ENCODE data around the gene ERVMER34-1. TPM values are rescaled to one million over a fixed set of nuclear protein-coding genes. Genes with fewer than 3 reads are reported as not detected.

Gene ERVMER34-1
- total and polyA plus RNA-seq, 8 donors: 0.30 to 3.0 (median 0.49) TPM; not detected in 4

DNA sequence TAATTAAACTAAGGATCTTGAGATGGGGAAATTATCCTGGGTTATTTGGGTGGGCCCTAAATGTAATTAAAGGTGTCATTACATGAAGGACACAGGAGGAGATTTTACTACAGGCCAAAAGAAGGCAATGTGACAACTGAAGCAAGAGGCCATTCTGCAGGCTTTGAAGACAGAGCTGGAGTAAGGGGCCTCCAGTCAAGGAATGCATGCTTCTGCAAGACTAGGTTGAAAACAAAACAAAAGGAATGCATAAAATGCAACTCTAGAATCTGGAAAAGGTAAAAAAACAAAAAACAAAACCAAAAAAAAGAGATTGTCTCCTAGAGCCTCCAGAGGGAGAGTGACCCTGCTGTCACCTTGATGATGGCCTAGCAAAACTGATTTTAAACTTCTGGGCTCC is 21.6 kb downstream of the ERVMER34-1 start:
- TF ChIP-seq, protein P1, sequence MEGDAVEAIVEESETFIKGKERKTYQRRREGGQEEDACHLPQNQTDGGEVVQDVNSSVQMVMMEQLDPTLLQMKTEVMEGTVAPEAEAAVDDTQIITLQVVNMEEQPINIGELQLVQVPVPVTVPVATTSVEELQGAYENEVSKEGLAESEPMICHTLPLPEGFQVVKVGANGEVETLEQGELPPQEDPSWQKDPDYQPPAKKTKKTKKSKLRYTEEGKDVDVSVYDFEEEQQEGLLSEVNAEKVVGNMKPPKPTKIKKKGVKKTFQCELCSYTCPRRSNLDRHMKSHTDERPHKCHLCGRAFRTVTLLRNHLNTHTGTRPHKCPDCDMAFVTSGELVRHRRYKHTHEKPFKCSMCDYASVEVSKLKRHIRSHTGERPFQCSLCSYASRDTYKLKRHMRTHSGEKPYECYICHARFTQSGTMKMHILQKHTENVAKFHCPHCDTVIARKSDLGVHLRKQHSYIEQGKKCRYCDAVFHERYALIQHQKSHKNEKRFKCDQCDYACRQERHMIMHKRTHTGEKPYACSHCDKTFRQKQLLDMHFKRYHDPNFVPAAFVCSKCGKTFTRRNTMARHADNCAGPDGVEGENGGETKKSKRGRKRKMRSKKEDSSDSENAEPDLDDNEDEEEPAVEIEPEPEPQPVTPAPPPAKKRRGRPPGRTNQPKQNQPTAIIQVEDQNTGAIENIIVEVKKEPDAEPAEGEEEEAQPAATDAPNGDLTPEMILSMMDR (IDR thresholded peaks at IDR 0.05): no peak
- TF ChIP-seq POLR2A (IDR thresholded peaks at IDR 0.05) (no peak), EP300 (IDR thresholded peaks at IDR 0.05) (no peak), POLR2AphosphoS5 (IDR thresholded peaks at IDR 0.05) (no peak)
- H3K4me1 ChIP-seq: no peaks in the 10 kb centered on the region
- no peak overlapping the region for H3K27ac ChIP-seq
- no peaks in the 10 kb centered on the region for H3K36me3 ChIP-seq
- no peaks in the 10 kb centered on the region for H3K27me3 ChIP-seq
- no peaks in the 10 kb centered on the region for H3K9me3 ChIP-seq
- intact Hi-C loops (cut with DNase I; ENCODE audit: low total_unique reads): no loop called here
- no peak for DNase-seq
- H3K4me3 ChIP-seq: no peak overlapping the region

DNA sequence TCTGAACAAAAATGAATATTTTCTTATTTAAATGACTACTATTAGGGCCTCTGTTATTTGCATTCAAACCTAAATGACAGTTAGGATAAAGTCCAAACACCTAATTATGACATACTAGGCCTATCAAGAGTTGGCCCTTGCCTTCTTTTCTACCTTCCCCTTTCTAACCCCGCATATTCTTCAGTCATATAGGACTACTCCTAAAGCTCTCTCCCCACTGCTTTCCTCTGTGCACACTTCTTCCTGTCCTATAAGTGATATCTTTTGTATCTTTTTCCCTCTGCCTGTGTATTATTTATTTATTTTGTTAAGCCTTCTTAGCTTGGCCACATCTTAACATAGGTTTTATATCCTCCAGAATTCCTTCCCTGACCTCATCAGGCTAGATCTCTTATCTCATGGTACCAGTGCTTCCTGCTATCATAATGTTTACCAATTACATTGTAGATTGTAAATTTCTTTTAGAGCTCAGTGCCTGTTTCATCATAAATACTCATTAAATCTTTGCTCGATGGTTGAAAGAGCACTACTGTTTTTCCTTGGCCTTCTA is 22.5 kb downstream of the ERVMER34-1 start:
- no peak for DNase-seq
- WGBS, 5 donors: 75 to 89% (median 78%) methylated on average over 2 of the region's 2 CpGs
- intact Hi-C loops (cut with DNase I; ENCODE audit: low total_unique reads): no loop called here
- Histone ChIP-seq H3K9me3 (no peaks in the 10 kb centered on the region), H3K27ac (no peak overlapping the region), H3K4me1 (no peaks in the 10 kb centered on the region), H3K4me3 (no peak overlapping the region), H3K36me3 (no peaks in the 10 kb centered on the region), H3K27me3 (no peaks in the 10 kb centered on the region)
- TF ChIP-seq EP300 (IDR thresholded peaks at IDR 0.05) (no peak), POLR2A (IDR thresholded peaks at IDR 0.05) (no peak), POLR2AphosphoS5 (IDR thresholded peaks at IDR 0.05) (no peak)
- TF ChIP-seq, protein P1 (IDR thresholded peaks at IDR 0.05): no peak

DNA sequence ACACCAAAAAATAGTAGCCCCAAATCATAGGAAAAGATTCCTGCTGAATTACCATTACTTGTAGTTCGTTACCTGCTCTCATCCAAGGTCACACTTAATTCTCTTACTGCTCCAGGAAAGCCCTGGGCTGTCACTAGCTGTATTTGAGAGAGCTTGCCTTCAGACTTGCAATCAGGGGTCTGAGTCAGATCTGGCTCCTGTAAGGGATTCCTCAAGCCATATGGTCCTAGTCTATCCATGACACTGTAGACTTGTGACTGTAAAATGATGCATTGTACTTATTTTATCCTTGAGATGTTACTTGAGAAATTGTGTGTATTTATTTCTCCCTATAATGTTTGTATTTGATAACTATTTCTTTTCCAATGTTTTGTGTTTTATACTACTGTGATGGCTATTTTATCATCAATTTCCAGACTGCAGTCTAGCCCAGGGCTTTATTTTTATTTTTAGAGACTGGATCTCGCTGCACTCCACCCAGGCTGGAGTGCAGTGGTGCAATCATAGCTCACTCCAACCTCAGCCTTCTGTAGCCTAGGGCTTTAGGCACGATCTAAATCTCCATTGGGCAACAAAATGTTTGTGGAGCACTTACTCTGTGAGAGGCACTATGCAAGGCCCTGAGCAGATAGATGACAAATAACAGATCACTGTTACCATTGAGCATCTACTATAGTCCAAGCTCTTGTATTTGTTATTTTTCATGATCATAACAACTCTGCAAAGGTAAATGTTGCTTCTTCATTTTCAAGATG is 24.2 kb downstream of the ERVMER34-1 start:
- Histone ChIP-seq H3K4me1 (peaks cover 0 to 11% (median 0%) of the 10 kb centered on the region in 4 donors), H3K36me3 (no peaks in the 10 kb centered on the region), H3K4me3 (no peak overlapping the region), H3K27ac (no peak overlapping the region), H3K27me3 (no peaks in the 10 kb centered on the region), H3K9me3 (no peaks in the 10 kb centered on the region)
- TF ChIP-seq, protein P1 (IDR thresholded peaks at IDR 0.05): no peak
- intact Hi-C loops (cut with DNase I; ENCODE audit: low total_unique reads): no loop called here
- no peak for DNase-seq
- WGBS, 5 donors: 79 to 95% (median 85%) methylated on average over 3 of the region's 3 CpGs

DNA sequence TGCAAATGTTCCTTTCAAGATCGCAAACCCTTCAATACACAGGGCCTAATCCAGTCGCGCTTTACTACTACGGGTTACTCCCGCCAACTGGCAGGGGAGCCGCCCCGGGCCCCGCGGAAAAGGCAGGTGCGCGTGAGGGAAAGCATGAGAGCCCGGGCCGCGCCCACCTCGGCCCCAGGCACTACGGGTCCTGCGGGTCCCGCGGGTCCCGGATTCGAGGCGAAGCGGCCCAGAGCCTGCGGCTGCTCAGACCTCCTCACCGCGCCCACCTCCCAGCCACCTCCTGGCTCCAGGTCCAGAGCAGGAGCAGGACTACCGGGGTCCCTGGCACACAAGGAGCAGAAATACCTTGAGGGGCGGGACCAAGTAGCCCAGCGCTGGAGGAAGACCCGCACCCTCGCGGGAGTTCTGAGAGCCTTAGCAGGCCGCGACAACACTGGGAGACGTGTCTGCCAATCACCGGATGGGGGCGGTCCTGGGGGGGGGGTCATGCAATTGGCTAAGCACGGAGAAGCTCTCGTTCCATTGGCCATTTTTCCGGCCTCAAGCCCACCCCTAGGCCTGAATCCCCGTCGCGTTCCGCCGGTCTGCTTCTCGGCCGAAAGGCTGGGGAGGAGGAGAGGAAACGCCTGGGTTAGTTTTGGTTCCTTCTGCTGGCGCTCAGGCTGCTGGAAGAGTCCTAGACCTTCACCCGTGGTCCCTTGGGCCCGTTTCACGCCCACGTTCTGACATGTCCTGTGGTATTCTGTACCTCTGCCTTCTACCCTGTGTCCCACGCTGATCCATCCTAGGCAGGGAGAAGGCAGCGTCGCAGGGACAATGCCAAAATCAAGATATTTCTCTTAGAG is 29.0 kb downstream of the ERVMER34-1 start:
- peaks cover 0 to 11% (median 8%) of the 10 kb centered on the region in 4 donors for H3K36me3 ChIP-seq
- peak; percentile 93 to 99 for DNase-seq
- H3K4me3 ChIP-seq: peak overlapping the region; percentile 60 to 88 (median 73)
- peak overlapping the region; percentile 80 to 93 (median 91) for H3K27ac ChIP-seq
- H3K4me1 ChIP-seq: peaks cover 0 to 19% (median 6%) of the 10 kb centered on the region in 4 donors
- no peaks in the 10 kb centered on the region for H3K27me3 ChIP-seq
- intact Hi-C loops (cut with DNase I; ENCODE audit: low total_unique reads): no loop called here
- TF ChIP-seq EP300 (IDR thresholded peaks at IDR 0.05) (no peak), POLR2A (IDR thresholded peaks at IDR 0.05) (peak in 1 of 4 donors; percentile 32), POLR2AphosphoS5 (IDR thresholded peaks at IDR 0.05) (peak in 2 of 3 donors; percentile 88 to 89)
- TF ChIP-seq, protein P1 (IDR thresholded peaks at IDR 0.05): peak in 1 of 7 experiments; percentile 22
- 1 to 2% (median 1%) methylated on average over 24 to 56 of the region's 56 CpGs for WGBS, 5 donors
- no peaks in the 10 kb centered on the region for H3K9me3 ChIP-seq
